ENCODE results near the gene SULF2.

The SULF2 gene

GRCh38 chr20:47782920-47783552 lies 2.2 kb downstream of the SULF2 start:
- no peak for TF ChIP-seq CTCF (IDR thresholded peaks at IDR 0.05; ENCODE audit: insufficient read depth, low read depth, low read length, missing control alignments)
- DNase-seq (ENCODE audit: low read depth) = no peak
- H3K4me3 ChIP-seq (ENCODE audit: low read length) = peak overlapping the region; percentile 93

- H3K4me3 ChIP-seq (ENCODE audit: low read length) = no peak overlapping the region
- no peak for TF ChIP-seq CTCF (IDR thresholded peaks at IDR 0.05; ENCODE audit: insufficient read depth, low read depth, low read length, missing control alignments)
- no peak for DNase-seq (ENCODE audit: low read depth)
Observed at GRCh38 chr20:47782076-47782475, 3.2 kb downstream of the SULF2 start.

- TF ChIP-seq CTCF (IDR thresholded peaks at IDR 0.05; ENCODE audit: insufficient read depth, low read depth, low read length, missing control alignments) = no peak
- no peak for DNase-seq (ENCODE audit: low read depth)
- no peak overlapping the region for H3K4me3 ChIP-seq (ENCODE audit: low read length)
Observed at GRCh38 chr20:47781632-47782031, 3.6 kb downstream of the SULF2 start.

GRCh38 chr20:47780720-47781389 lies 4.4 kb downstream of the SULF2 start:
- no peak overlapping the region for H3K4me3 ChIP-seq (ENCODE audit: low read length)
- no peak for TF ChIP-seq CTCF (IDR thresholded peaks at IDR 0.05; ENCODE audit: insufficient read depth, low read depth, low read length, missing control alignments)
- no peak for DNase-seq (ENCODE audit: low read depth)

GRCh38 chr20:47778398-47779354 lies 6.6 kb downstream of the SULF2 start:
- no peak for DNase-seq (ENCODE audit: low read depth)
- no peak overlapping the region for H3K4me3 ChIP-seq (ENCODE audit: low read length)
- no peak for TF ChIP-seq CTCF (IDR thresholded peaks at IDR 0.05; ENCODE audit: insufficient read depth, low read depth, low read length, missing control alignments)

GRCh38 chr20:47777220-47777619 lies 8.1 kb downstream of the SULF2 start:
- no peak for DNase-seq (ENCODE audit: low read depth)
- no peak overlapping the region for H3K4me3 ChIP-seq (ENCODE audit: low read length)
- no peak for TF ChIP-seq CTCF (IDR thresholded peaks at IDR 0.05; ENCODE audit: insufficient read depth, low read depth, low read length, missing control alignments)

All from epithelial cell of esophagus (primary cell).